ENCODE data around the gene PLEKHJ1.
"Not testable (repeated sequence)": the region's sequence is repeated elsewhere in the genome, so short reads cannot be mapped to it uniquely, and the experiment has no call there.

Gene PLEKHJ1

DNA sequence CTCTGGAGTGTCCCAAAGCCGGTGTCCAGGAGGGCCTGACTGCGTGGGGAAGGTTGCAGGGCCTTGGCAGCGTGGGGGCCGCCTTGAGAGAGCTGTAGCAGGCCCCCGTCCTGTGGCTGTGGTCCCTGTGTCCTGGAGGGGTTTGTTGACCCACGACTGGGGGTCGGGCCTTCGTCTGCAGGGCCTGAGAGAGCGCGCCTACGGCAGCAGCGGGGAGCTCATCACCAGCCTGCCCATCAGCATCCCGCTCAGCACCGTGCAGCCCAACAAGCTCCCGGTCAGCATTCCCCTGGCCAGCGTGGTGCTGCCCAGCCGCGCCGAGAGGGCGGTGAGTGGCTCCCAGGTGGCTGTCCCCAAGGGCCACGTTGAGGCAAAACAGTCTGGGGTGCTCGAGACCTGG, 18.5 kb downstream of the PLEKHJ1 start:
- DNase-seq = no peak

DNA sequence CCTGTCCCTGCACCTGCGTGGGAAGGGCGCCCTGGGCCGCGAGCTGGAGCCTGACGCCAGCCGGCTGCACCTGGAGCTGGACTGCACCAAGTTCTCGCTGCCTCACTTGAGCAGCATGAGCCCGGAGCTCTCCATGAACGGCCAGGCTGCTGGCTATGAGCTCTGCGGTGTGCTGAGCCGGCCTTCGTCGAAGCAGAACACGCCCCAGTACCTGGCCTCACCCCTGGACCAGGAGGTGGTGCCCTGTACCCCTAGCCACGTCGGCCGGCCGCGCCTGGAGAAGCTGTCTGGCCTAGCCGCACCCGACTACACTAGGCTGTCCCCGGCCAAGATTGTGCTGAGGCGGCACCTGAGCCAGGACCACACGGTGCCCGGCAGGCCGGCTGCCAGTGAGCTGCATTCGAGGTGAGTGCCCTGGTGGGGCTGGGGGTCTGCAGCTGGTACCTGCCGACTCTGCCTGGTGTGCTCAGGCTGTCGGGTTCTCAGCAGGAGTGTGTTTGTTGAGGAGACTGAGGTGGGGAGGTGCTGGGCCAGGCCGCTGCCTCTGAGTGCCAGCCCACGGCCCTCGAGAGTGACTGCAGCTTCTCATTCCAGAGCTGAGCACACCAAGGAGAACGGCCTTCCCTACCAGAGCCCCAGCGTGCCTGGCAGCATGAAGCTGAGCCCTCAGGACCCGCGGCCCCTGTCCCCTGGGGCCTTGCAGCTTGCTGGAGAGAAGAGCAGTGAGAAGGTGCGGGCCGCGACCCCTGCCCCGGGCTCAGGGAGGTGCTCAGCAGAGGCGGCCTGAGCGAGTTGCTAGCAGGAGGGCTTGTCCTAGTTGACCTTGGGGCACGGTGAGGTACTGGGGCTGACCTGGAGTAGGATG, 19.5 kb downstream of the PLEKHJ1 start:
- DNase-seq = no peak

GRCh38 chr19:2215281-2215751, 20.8 kb downstream of the PLEKHJ1 start:
- no peak for DNase-seq

DNA sequence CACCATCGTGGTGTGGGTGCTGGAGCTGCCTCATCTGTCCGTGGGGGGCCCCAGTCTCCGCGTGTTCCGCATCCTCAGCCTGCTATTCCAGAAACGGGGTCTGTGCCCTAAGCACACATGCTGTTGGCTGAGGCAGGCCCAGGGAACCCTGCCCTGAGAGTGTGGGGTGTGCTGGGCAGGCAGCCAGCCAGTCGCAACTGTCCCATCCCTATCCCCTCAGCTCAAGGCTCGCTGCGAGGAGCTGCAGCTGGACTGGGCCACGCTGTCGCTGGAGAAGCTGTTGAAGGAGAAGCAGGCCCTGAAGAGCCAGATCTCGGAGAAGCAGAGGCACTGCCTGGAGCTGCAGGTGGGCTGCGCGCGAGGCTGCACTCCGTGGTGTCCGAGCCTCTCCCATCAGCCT, 21.9 kb downstream of the PLEKHJ1 start:
- DNase-seq = no peak

GRCh38 chr19:2213799-2214198, 22.3 kb downstream of the PLEKHJ1 start:
- no peak for DNase-seq

GRCh38 chr19:2212861-2213711, 23.0 kb downstream of the PLEKHJ1 start:
- DNase-seq = no peak

- DNase-seq = no peak
Measured at GRCh38 chr19:2210987-2211740, 25.0 kb downstream of the PLEKHJ1 start.

DNA sequence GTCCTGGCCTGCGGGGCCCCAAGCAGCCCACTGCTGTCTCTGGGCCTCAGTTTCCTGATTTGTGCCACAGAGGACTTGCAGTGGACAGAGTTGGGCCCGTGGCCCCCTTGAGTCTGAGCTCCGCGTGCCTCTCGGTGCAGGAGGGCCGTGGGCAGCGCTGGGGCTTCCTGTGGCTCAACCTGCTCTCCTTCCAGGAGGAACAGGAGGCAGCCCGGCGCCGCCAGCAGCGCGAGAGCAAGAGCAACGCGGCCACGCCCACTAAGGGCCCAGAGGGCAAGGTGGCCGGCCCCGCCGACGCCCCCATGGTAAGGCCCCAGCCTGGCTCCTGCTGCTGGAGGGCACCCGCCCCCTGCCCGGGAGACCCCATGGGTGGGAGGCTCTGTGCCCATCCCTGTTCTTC, 25.9 kb downstream of the PLEKHJ1 start:
- no peak for DNase-seq

GRCh38 chr19:2209408-2209807, 26.7 kb downstream of the PLEKHJ1 start:
- no peak for DNase-seq

DNA sequence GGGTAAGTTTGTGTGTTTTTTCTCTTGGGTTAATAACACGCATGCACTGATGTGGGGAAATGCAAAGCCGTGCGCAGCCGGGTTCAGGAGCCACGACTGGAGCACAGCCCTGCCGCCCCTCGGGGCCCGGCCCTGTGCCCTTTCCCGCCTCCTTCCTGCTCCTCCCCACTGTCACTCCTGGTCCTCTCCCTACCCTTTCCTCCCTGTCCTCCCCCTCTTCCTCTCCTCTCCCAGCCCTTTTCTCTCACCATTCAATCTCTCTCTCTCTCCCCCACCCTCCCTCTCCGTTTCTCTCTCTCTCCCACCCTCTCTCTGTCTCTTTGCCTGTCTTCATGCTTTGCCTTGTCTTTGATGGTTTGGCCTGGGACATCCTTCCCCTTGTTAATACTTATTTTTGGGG, 27.2 kb downstream of the PLEKHJ1 start:
- no peak for DNase-seq

DNA sequence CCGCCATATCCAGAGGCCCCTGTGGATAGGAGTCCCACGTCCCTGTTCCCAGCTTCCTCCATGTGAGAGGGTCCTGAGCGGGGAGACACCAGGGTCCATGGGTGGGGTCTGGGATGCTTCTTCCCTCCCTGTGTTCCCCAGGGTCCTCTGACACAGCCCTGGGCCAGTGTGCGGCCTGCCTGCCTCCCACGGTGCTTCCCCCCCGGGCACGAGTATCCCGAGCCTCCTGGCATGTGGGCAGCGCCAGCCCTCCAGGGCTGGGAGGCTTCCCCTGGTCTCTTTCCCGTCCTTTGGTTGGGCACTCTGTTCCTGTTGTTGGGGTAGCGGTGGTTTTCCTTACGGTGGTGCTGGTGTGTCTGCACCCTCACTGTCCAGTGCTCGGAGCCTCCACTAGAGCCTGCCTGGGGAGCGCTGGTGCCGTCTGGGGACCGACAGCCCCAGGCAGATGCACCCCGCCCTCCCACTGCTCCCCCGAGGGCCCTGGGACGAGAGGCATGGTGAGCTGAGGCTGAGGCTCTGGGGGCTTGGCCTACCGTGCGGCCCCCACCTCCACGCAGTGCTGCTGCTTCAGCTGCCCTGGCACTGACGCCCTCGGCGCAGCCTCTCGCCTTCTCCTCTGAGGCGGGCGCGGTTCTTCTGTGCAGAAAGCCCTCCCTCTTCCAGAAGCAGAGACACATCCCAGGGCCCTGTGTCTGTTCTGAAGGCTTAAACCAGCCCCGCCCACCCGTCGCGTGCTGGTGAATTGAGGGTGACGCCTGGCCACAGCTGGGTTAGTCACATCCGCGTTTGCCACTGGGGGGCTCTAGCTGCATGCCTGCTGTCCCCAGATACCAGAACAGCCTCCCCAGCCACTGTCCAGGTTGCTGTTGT, 27.9 kb downstream of the PLEKHJ1 start:
- DNase-seq = no peak

DNA sequence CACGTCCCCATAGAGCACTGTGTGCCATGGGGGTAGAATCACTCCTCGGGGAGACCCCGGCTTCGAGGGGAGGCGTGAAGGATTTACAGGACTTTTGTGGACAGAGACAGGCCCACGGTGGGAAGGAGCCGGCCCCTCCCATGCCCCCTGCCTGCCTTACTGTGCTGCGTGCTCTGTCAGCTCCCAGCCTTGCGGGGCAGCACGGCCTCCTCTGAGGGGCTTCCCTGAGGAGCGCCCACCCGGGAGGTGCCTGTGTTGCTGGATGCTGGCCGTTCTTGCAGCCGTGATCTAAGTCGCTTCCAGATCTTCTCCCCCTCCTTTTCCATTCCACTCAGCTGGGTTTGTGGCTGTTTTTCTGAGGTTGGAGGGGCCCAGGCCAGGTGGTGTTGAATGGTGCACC, 29.1 kb downstream of the PLEKHJ1 start:
- no peak for DNase-seq

- DNase-seq = no peak
Measured at GRCh38 chr19:2202366-2202765, 33.8 kb downstream of the PLEKHJ1 start.

DNA sequence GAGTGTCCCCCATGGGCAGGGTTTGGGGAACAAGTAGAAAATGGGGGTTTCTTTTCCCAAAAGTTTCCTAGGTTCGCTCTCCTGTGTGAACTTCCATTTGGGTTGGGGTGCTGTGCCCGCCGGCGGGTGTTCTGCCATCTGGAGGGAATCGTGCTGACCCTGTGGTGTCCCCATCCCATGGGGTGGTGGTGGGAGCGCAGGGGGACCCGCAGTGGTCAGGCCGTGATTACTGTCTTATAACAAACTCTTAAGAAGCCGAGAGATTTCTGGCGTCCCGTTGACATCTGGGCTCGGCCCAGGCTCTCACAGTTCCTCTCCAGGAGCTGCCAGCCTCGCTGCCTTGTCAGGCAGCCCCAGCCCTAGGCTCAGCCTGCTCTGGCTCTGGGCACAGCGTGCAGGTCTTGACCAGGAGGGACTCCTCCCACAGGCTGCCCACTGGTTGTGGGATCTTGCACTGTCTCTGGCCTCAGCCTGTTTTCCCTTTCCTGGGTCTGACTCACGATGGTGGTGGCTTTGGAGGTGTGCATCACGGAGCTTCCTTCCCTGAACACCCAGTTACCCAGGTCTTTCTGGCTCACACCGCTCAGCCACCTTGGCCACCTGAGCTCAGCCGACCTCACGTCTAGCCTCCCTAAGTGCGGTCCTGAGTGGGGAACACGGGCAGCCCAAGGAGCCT, 34.5 kb downstream of the PLEKHJ1 start:
- DNase-seq = no peak

DNA sequence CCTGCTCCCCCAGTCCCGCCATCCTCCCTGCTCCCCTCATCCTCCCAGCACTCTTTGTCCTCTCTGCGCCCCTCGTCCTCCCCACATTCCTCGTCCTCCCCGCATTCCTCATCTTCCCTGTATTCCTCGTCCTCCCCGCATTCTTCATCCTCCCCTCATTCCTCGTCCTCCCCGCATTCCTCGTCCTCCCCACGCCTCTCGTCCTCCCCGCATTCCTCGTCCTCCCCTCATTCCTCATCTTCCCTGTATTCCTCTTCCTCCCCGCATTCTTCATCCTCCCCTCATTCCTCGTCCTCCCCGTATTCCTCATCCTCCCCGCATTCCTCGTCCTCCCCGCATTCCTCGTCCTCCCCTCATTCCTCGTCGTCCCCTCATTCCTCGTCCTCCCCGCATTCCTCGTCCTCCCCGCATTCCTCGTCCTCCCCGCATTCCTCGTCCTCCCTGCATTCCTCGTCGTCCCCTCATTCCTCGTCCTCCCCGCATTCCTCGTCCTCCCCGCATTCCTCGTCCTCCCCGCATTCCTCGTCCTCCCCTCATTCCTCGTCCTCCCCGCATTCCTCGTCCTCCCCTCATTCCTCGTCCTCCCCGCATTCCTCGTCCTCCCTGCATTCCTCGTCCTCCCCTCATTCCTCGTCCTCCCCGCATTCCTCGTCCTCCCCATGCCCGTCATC, 35.4 kb downstream of the PLEKHJ1 start:
- not testable (repeated sequence) for DNase-seq

DNA sequence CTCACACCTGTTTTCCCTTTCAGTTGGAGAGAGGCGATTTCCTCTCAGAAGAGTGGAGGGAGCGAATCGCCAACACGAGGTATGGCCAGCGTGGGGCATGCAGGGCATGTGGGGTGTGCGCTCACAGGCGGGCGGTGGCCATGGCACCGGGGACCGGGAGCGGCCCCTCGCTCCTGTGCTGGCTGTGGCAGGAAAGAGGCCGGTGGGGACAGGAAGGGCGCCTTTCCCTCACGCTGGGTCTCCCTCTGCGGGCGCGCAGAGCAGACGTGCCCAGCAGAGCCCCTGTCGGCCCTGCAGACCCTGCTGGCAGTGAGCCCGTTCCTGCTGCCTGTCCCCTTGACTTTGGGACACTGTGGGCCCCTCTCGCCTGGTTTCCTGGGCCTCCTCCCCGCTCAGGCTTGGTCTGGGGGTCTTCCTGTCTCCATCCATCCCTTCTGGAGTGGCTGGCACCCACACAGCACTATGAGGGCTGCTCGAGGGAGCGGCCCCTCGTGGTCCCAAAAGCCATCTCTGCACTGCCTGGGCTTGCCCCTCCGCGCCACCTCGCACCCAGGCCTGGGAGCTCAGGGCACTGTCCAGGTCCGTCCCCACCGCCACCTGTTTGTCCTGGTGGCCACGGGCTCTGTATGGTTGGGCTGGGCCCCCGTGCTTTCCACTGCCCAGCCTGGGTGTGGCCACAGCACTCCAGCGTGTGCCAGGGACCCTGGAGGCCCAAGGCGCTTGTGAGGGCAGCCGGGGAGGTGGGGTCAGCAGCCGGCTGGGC, 36.1 kb downstream of the PLEKHJ1 start:
- no peak for DNase-seq

GRCh38 chr19:2199215-2199614, 36.9 kb downstream of the PLEKHJ1 start:
- no peak for DNase-seq

GRCh38 chr19:2198317-2198716, 37.8 kb downstream of the PLEKHJ1 start:
- no peak for DNase-seq

DNA sequence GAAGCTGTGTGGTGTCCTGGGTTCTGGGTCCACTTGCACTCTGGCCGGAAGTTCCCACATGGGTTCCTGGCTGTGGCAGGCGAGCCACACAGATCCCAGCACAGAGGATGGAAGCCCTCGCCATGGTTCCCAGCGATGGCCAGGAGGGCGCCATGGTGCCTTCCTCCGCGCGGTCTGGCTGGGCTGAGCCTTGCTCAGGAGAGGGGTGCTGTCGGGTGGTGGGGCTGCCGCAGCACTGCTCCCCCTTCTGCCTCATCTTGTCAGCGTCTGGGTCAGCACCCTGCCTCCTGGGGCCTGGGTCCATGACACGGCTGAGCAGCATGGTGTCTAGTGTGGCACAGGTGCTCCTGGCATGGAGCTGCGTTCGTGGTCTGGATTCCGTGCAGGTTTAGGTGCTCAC, 38.9 kb downstream of the PLEKHJ1 start:
- no peak for DNase-seq

GRCh38 chr19:2195914-2196313, 40.2 kb downstream of the PLEKHJ1 start:
- no peak for DNase-seq
